ENCODE data around the gene CDH4. TPM values are rescaled to one million over a fixed set of nuclear protein-coding genes. Genes with fewer than 3 reads are reported as not detected.

CDH4 gene
- total RNA-seq, 4 donors from 2014 or later: 0.13 to 0.38 (median 0.21) TPM; not detected in 1

DNA sequence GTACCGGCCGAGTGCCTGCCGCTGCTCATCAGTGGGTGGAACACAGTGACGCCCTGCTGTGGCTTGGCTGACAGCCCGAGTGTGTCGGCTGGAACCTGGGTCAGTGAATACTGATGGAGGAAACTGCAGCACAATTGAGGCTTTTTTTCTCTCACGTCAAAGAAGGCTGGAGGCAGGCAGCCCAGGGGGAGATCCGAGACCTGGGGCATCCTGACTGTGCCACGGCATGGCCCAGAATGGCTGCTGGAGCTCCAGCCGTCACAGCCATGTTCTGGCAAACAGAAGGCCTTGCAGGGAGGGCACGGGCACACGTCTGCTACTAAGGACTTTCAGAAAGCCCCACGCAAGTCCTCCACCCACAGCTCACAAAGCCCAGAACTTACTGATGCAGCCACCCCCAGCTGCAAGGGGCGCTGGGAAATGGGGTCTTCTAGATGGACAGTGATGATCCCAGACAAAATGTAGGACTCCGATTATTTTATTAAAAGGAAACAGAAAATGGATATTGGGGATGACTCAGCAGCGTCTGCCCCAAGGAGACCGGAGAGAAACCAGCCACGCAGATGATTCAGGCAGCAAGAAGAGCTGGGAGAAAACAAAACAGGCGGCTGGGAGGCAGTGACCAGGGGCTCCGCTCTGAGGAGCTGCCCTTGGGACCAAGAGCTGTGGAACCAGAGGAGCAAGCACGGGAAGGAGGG, 673.6 kb downstream of the CDH4 start:
- no peaks in the 10 kb centered on the region for H3K9me3 ChIP-seq
- H3K4me3 ChIP-seq: no peak overlapping the region
- no peaks in the 10 kb centered on the region for H3K4me1 ChIP-seq
- peaks cover 0 to 19% (median 0%) of the 10 kb centered on the region in 4 donors for H3K27me3 ChIP-seq
- WGBS, 2 donors: 66 to 75% methylated on average over 7 to 11 of the region's 21 CpGs
- no peak for DNase-seq
- H3K36me3 ChIP-seq: no peaks in the 10 kb centered on the region
- TF ChIP-seq, protein P1, sequence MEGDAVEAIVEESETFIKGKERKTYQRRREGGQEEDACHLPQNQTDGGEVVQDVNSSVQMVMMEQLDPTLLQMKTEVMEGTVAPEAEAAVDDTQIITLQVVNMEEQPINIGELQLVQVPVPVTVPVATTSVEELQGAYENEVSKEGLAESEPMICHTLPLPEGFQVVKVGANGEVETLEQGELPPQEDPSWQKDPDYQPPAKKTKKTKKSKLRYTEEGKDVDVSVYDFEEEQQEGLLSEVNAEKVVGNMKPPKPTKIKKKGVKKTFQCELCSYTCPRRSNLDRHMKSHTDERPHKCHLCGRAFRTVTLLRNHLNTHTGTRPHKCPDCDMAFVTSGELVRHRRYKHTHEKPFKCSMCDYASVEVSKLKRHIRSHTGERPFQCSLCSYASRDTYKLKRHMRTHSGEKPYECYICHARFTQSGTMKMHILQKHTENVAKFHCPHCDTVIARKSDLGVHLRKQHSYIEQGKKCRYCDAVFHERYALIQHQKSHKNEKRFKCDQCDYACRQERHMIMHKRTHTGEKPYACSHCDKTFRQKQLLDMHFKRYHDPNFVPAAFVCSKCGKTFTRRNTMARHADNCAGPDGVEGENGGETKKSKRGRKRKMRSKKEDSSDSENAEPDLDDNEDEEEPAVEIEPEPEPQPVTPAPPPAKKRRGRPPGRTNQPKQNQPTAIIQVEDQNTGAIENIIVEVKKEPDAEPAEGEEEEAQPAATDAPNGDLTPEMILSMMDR (IDR thresholded peaks at IDR 0.05): no peak
- TF ChIP-seq POLR2A (IDR thresholded peaks at IDR 0.05): no peak
- intact Hi-C loops (cut with DNase I): no loop called here
- no peak overlapping the region for H3K27ac ChIP-seq

DNA sequence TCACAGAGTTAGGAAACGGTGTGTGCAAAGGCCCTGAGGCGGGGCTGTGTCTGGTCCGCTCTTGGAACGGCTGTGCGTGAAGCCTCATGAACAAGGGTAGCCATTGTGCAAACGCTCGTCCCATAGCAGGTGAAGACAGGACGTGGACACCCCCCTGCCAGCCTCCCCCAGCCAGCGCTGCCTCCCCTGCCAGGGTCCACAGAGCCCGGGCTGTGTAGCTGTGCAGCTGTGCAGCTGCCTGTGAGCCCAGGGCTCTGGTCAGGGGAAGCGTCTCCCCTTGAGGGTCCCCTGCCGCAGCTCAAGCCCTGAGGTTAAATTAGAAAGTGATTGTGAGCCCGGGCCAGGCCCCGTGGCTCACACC, 674.2 kb downstream of the CDH4 start:
- TF ChIP-seq, protein P1 (IDR thresholded peaks at IDR 0.05): no peak
- no peak for TF ChIP-seq POLR2A (IDR thresholded peaks at IDR 0.05)
- Histone ChIP-seq H3K4me1 (no peaks in the 10 kb centered on the region), H3K4me3 (no peak overlapping the region), H3K27me3 (peaks cover 0 to 19% (median 0%) of the 10 kb centered on the region in 4 donors), H3K9me3 (no peaks in the 10 kb centered on the region), H3K27ac (no peak overlapping the region), H3K36me3 (no peaks in the 10 kb centered on the region)
- intact Hi-C loops (cut with DNase I): no loop called here
- 77 to 91% methylated on average over 3 to 10 of the region's 14 CpGs for whole genome bisulfite sequencing, 2 donors
- DNase-seq: no peak

DNA sequence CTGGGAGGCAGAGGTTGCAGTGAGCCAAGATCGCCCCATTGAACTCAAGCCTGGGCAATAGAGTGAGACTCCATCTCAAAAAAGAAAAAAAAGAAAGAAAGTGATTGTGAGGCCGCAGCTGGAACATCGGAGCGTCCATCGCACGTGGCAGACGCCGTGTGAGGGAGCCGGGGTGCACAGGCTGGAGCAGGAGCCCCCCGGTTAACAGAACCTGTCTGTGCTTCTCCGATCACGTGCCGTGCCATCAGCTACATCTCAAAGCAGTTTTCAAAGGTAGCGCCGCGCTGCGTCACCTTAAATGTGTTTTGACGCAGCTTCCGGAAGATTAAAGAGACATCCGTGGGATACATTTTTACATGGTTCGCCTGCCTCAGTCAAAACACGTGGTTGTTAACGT, 674.7 kb downstream of the CDH4 start:
- no peak for TF ChIP-seq POLR2A (IDR thresholded peaks at IDR 0.05)
- TF ChIP-seq, protein P1 (IDR thresholded peaks at IDR 0.05): no peak
- Histone ChIP-seq H3K27ac (no peak overlapping the region), H3K4me3 (no peak overlapping the region), H3K9me3 (no peaks in the 10 kb centered on the region), H3K36me3 (no peaks in the 10 kb centered on the region), H3K27me3 (peaks cover 0 to 19% (median 0%) of the 10 kb centered on the region in 4 donors), H3K4me1 (no peaks in the 10 kb centered on the region)
- 89 to 94% methylated on average over 18 to 23 of the region's 23 CpGs for WGBS, 2 donors
- intact Hi-C loops (cut with DNase I): no loop called here
- no peak for DNase-seq

GRCh38 chr20:61927193-61927825, 675.2 kb downstream of the CDH4 start:
- DNase-seq: no peak
- WGBS, 2 donors: 81 to 87% methylated on average over 3 to 13 of the region's 21 CpGs
- no peak overlapping the region for H3K4me3 ChIP-seq
- intact Hi-C loops (cut with DNase I): no loop called here
- H3K36me3 ChIP-seq: no peaks in the 10 kb centered on the region
- no peak for TF ChIP-seq POLR2A (IDR thresholded peaks at IDR 0.05)
- TF ChIP-seq, protein P1 (IDR thresholded peaks at IDR 0.05): no peak
- H3K9me3 ChIP-seq: no peaks in the 10 kb centered on the region
- H3K27me3 ChIP-seq: peaks cover 0 to 20% (median 0%) of the 10 kb centered on the region in 4 donors
- no peaks in the 10 kb centered on the region for H3K4me1 ChIP-seq
- no peak overlapping the region for H3K27ac ChIP-seq

GRCh38 chr20:61927826-61928541, 675.9 kb downstream of the CDH4 start:
- 78 to 89% methylated on average over 9 to 38 of the region's 43 CpGs for WGBS, 2 donors
- intact Hi-C loops (cut with DNase I): no loop called here
- no peak overlapping the region for H3K27ac ChIP-seq
- no peak for DNase-seq
- TF ChIP-seq, protein P1 (IDR thresholded peaks at IDR 0.05): no peak
- no peak for TF ChIP-seq POLR2A (IDR thresholded peaks at IDR 0.05)
- no peaks in the 10 kb centered on the region for H3K4me1 ChIP-seq
- H3K27me3 ChIP-seq: peaks cover 0 to 23% (median 0%) of the 10 kb centered on the region in 4 donors
- H3K4me3 ChIP-seq: no peak overlapping the region
- no peaks in the 10 kb centered on the region for H3K36me3 ChIP-seq
- no peaks in the 10 kb centered on the region for H3K9me3 ChIP-seq
